HL-60 (cell line): ENCODE results near the gene ATP6V0D1.

ENCODE experiments used
- POLR2AphosphoS5 ChIP-seq: IDR thresholded peaks from 2 replicates; pipeline ENCODE4 v1.6.1; 2012; ENCODE audit warnings: low read depth
- TF ChIP-seq, protein P1 (sequence below): IDR thresholded peaks from one replicate; pipeline ENCODE4 v1.5.1; 2011; ENCODE audit warnings: low read length, control low read depth, inconsistent platforms; ENCODE audit not compliant: insufficient read depth
- TF ChIP-seq, protein P2 (sequence below): IDR thresholded peaks from 2 replicates; pipeline ENCODE4 v1.6.1; 2012; ENCODE audit warnings: low read depth; ENCODE audit not compliant: insufficient replicate concordance

- TF ChIP-seq, protein P1, sequence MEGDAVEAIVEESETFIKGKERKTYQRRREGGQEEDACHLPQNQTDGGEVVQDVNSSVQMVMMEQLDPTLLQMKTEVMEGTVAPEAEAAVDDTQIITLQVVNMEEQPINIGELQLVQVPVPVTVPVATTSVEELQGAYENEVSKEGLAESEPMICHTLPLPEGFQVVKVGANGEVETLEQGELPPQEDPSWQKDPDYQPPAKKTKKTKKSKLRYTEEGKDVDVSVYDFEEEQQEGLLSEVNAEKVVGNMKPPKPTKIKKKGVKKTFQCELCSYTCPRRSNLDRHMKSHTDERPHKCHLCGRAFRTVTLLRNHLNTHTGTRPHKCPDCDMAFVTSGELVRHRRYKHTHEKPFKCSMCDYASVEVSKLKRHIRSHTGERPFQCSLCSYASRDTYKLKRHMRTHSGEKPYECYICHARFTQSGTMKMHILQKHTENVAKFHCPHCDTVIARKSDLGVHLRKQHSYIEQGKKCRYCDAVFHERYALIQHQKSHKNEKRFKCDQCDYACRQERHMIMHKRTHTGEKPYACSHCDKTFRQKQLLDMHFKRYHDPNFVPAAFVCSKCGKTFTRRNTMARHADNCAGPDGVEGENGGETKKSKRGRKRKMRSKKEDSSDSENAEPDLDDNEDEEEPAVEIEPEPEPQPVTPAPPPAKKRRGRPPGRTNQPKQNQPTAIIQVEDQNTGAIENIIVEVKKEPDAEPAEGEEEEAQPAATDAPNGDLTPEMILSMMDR: no peak
- TF ChIP-seq POLR2AphosphoS5: no peak
- TF ChIP-seq, protein P2, sequence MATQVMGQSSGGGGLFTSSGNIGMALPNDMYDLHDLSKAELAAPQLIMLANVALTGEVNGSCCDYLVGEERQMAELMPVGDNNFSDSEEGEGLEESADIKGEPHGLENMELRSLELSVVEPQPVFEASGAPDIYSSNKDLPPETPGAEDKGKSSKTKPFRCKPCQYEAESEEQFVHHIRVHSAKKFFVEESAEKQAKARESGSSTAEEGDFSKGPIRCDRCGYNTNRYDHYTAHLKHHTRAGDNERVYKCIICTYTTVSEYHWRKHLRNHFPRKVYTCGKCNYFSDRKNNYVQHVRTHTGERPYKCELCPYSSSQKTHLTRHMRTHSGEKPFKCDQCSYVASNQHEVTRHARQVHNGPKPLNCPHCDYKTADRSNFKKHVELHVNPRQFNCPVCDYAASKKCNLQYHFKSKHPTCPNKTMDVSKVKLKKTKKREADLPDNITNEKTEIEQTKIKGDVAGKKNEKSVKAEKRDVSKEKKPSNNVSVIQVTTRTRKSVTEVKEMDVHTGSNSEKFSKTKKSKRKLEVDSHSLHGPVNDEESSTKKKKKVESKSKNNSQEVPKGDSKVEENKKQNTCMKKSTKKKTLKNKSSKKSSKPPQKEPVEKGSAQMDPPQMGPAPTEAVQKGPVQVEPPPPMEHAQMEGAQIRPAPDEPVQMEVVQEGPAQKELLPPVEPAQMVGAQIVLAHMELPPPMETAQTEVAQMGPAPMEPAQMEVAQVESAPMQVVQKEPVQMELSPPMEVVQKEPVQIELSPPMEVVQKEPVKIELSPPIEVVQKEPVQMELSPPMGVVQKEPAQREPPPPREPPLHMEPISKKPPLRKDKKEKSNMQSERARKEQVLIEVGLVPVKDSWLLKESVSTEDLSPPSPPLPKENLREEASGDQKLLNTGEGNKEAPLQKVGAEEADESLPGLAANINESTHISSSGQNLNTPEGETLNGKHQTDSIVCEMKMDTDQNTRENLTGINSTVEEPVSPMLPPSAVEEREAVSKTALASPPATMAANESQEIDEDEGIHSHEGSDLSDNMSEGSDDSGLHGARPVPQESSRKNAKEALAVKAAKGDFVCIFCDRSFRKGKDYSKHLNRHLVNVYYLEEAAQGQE: peak; percentile 59
Observed at GRCh38 chr16:67454852-67455251, 26.1 kb downstream of the ATP6V0D1 start.
